HepG2 (cell line): ENCODE results near the gene NARF. TPM values are rescaled to one million over a fixed set of nuclear protein-coding genes. Genes with fewer than 3 reads are reported as not detected.

Source experiments
- ATAC-seq: fragments of 200-7000 bp; cut with Tn5 transposase; 3 replicates; pipeline ENCODE4 v1.9.1; 2020; ENCODE audit warnings: mild to moderate bottlenecking, moderate library complexity
- BruUV-seq: library from RNA; stranded (reverse); fragments of 400-500 nt; replicated peaks from 2 replicates; lab custom pipeline; 2021; lab: Mats Ljungman, UMichigan
- CTCF ChIA-PET: fragments of 300-600 bp; formaldehyde crosslinking; extraction: SDS; loops from one replicate; lab custom pipeline; 2021; ENCODE audit warnings: low total read pairs, inconsistent platforms, low intra/inter-chr PET ratio; lab: Yijun Ruan, JAX
- POLR2A ChIA-PET: fragments of 350-600 bp; sonication (Branson Sonifier 250); formaldehyde crosslinking; loops from one replicate; lab custom pipeline; 2020; ENCODE audit warnings: antibody characterized with exemption, inconsistent platforms; lab: Yijun Ruan, JAX
- DNase-seq: peaks from one replicate; pipeline ENCODE4 v3.0.0-alpha.2; 2015; ENCODE audit warnings: low spot score
- FAIRE-seq: peaks from 3 replicates; lab custom pipeline; 2011; peaks lifted over from hg19 to GRCh38; lab: Jason Lieb, UNC
- H2AFZ ChIP-seq: one replicate; pipeline ENCODE4 v1.6.1; 2011; ENCODE audit warnings: low read length, inconsistent platforms
- H3K27ac ChIP-seq: fragments of 300-600 bp; 3 replicates; pipeline ENCODE4 v1.8.0; 2011; ENCODE audit warnings: mixed run types, mild to moderate bottlenecking, mixed read lengths, low read length, inconsistent platforms; ENCODE audit not compliant: insufficient read depth; ENCODE audit errors: extremely low read length
- H3K27me3 ChIP-seq, 2 experiments: fragments of 200-600 bp in 1 of 2; 2 replicates in 1 of 2; 3 replicates in 1 of 2; pipeline versions ENCODE4 v1.6.0 to v1.8.0; 2011; ENCODE audit warnings: low read length in 2 of 2, mild to moderate bottlenecking in 2 of 2, moderate library complexity in 2 of 2, inconsistent platforms in 1 of 2; ENCODE audit not compliant: insufficient read depth in 2 of 2, control insufficient read depth in 1 of 2
- H3K36me3 ChIP-seq, 2 experiments: fragments of 200-600 bp in 1 of 2; replicated peaks in 1 of 2; 2 replicates in 1 of 2; 3 replicates in 1 of 2; pipeline versions ENCODE4 v1.5.1 to v1.8.0; 2011; ENCODE audit warnings: low read length in 2 of 2, inconsistent platforms in 1 of 2; ENCODE audit not compliant: insufficient read depth in 2 of 2, control insufficient read depth in 1 of 2
- H3K4me1 ChIP-seq: 2 replicates; pipeline ENCODE4 v1.5.1; 2012; ENCODE audit warnings: low read length, inconsistent platforms; ENCODE audit not compliant: insufficient read depth
- H3K4me2 ChIP-seq: 2 replicates; pipeline ENCODE4 v1.6.0; 2011; ENCODE audit warnings: low read depth, low read length, inconsistent platforms
- H3K4me3 ChIP-seq, 3 experiments: fragments of 200-600 bp in 1 of 3; sonication (generic), shearing (Covaris generic) in 1 of 3; replicated peaks in 1 of 3; 2 replicates each; pipeline ENCODE4 v1.5.1; 2011 to 2016; ENCODE audit warnings: low read length in 3 of 3, inconsistent platforms in 2 of 3, low read depth in 2 of 3, mild to moderate bottlenecking in 2 of 3, control low read depth in 1 of 3, mixed read lengths in 1 of 3; ENCODE audit not compliant: insufficient read depth in 1 of 3
- H3K79me2 ChIP-seq: one replicate; pipeline ENCODE4 v1.6.1; 2011; ENCODE audit warnings: low read length, inconsistent platforms; ENCODE audit not compliant: insufficient read depth
- H3K9ac ChIP-seq: 2 replicates; pipeline ENCODE4 v1.6.0; 2011; ENCODE audit warnings: mild to moderate bottlenecking, low read depth, low read length, inconsistent platforms; ENCODE audit not compliant: insufficient read depth
- H3K9me3 ChIP-seq: 2 replicates; pipeline ENCODE4 v1.5.1; 2012; ENCODE audit warnings: mild to moderate bottlenecking, low read length
- H4K20me1 ChIP-seq: 2 replicates; pipeline ENCODE4 v1.6.0; 2011; ENCODE audit warnings: inconsistent platforms, mild to moderate bottlenecking, low read length, moderate library complexity; ENCODE audit not compliant: insufficient read depth
- CBX1 ChIP-seq: IDR thresholded peaks from one replicate; pipeline ENCODE4 v1.6.1; 2016; ENCODE audit warnings: antibody characterized with exemption, low read depth
- CHD4 ChIP-seq: fragments of 200-600 bp; sonication (generic); IDR thresholded peaks from 2 replicates; pipeline ENCODE4 v1.7.0; 2017; ENCODE audit warnings: mild to moderate bottlenecking, low read length, borderline replicate concordance
- FOSL2 ChIP-seq: sonication (generic); formaldehyde crosslinking; IDR thresholded peaks from 2 replicates; pipeline ENCODE4 v1.4.0; 2020; ENCODE audit warnings: missing genetic modification reagents
- KDM1A ChIP-seq: IDR thresholded peaks from 2 replicates; pipeline ENCODE4 v1.6.1; 2016; ENCODE audit warnings: missing compliant biosample characterization
- MAFK ChIP-seq, 2 experiments: IDR thresholded peaks in 1 of 2; conservative IDR thresholded peaks in 1 of 2; 2 replicates each; pipeline ENCODE4 v1.6.1; 2011; ENCODE audit warnings: improper control_type of control experiment in 2 of 2, low read length in 2 of 2
- NBN ChIP-seq: fragments of 450-650 bp; conservative IDR thresholded peaks from 2 replicates; pipeline ENCODE4 v1.6.1; 2017
- NCOR1 ChIP-seq: fragments of 200-600 bp; sonication (generic); IDR thresholded peaks from 2 replicates; pipeline ENCODE4 v1.7.0; 2017; ENCODE audit warnings: antibody characterized with exemption, low read length, borderline replicate concordance
- STAT5B ChIP-seq: sonication (generic); formaldehyde crosslinking; IDR thresholded peaks from 2 replicates; pipeline ENCODE4 v1.4.0; 2020; ENCODE audit warnings: missing genetic modification reagents
- TBL1XR1 ChIP-seq: fragments of 150-350 bp; IDR thresholded peaks from 2 replicates; pipeline ENCODE4 v1.6.1; 2014; ENCODE audit warnings: borderline replicate concordance, low read length; ENCODE audit not compliant: partially characterized antibody
- XRCC5 ChIP-seq: fragments of 200-400 bp; formaldehyde crosslinking; optimal IDR thresholded peaks from 2 replicates; pipeline ENCODE3; 2017; ENCODE audit warnings: mild to moderate bottlenecking, low read length
- ZBTB1 ChIP-seq: sonication (generic); formaldehyde crosslinking; IDR thresholded peaks from 2 replicates; pipeline ENCODE4 v1.4.0; 2020; ENCODE audit warnings: missing genetic modification reagents, borderline replicate concordance
- ZFP41 ChIP-seq: sonication (generic); formaldehyde crosslinking; IDR thresholded peaks from 2 replicates; pipeline ENCODE4 v1.4.0; 2020; ENCODE audit warnings: mild to moderate bottlenecking, missing genetic modification reagents, borderline replicate concordance
- ZNF382 ChIP-seq: sonication (generic); formaldehyde crosslinking; IDR thresholded peaks from 2 replicates; pipeline ENCODE4 v1.5.0; 2020; ENCODE audit warnings: missing genetic modification reagents, mild to moderate bottlenecking, borderline replicate concordance
- WGBS: methylation state at CpG from one replicate; pipeline ENCODE4 v1.1.6; 2017; ENCODE audit warnings: low lambda C conversion rate; 5-methylcytosine and 5-hydroxymethylcytosine counted together
- in situ Hi-C: cut with HindIII; loops from 2 replicates; pipeline ENCODE4 v1.10.0; 2017; ENCODE audit warnings: low pct_unique_long_range_greater_than_20kb; ENCODE audit not compliant: extremely low pct_ligation_motif_present
- intact Hi-C: fragments of 100-400 bp; cut with micrococcal nuclease; formaldehyde crosslinking; loops from one replicate; pipeline ENCODE4 v1.10.0; 2022; ENCODE audit not compliant: unreplicated experiment
- polyA plus RNA-seq, 8 experiments: library from polyadenylated mRNA; depleted of rRNA in 3 of 8; stranded (reverse) in 7 of 8; unstranded in 1 of 8; fragments of >200 nt; fragmentation: Illumina TruSeq in 4 of 8; extraction: Trizol in 4 of 8; gene quantifications; 2 replicates each; pipeline versions ENCODE4 v1.2.1 to v1.2.3, GENCODE V29; 2011 to 2016; ENCODE audit warnings: low read depth in 4 of 8, missing spikeins in 1 of 8, mixed read lengths in 1 of 8; ENCODE audit not compliant: insufficient read depth in 1 of 8
- total RNA-seq, 5 experiments: library from RNA; depleted of rRNA; stranded (reverse); fragments of >200 nt; fragmentation: Illumina TruSeq; extraction: Trizol; gene quantifications; 2 replicates each; pipeline ENCODE4 v1.2.3, GENCODE V29; 2016; ENCODE audit warnings: low read depth in 1 of 5
- TF ChIP-seq, protein P1 (sequence below): sonication (generic); formaldehyde crosslinking; IDR thresholded peaks from 2 replicates; pipeline ENCODE4 v1.4.0; 2020; ENCODE audit warnings: low read depth, mild to moderate bottlenecking, missing genetic modification reagents
- TF ChIP-seq, protein P2 (sequence below): IDR thresholded peaks from 2 replicates; pipeline ENCODE4 v1.6.1; 2016; ENCODE audit warnings: low read depth, missing genetic modification reagents, missing compliant biosample characterization
- TF ChIP-seq, protein P3 (sequence below): sonication (generic); formaldehyde crosslinking; IDR thresholded peaks from 2 replicates; pipeline ENCODE4 v1.5.0; 2020; ENCODE audit warnings: missing genetic modification reagents

NARF gene
- total and polyA plus RNA-seq, 2 of the 13 experiments (the other 11 are each of a cell fraction or from before 2014, with no cell fraction given) = 61.1 to 144 TPM

DNA sequence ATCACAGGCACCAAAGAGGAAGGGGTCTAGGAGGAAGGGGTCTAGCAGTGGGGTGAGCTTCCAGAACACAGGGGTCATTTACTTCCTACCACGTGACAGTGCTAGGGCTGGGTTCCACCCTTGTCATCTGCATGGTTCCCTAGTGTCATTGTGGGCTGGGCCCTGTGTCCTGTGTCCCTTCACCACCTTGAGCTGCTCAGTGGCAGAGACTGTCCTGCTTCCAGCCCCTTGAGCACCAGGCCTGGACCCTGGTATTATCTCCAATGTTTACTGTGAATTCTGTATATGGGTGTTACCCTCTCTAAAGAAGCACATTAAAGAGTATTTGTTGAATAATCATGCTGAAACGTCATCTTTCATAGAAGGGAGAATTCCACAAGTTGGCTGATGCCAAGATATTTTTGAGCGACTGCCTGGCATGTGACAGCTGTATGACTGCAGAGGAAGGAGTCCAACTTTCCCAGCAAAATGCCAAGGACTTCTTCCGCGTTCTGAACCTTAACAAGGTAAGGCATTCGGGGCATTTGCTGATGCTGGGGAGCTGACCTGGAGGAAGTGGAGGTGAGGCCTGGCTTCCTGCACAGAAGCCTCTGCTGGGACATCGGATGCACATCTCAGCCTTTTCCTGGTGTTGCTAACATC lies 5.5 kb downstream of the NARF start:
- CTCF ChIA-PET = no interaction called here
- DNase-seq (no peak), ATAC-seq (no peak), FAIRE-seq (no peak)
- Histone ChIP-seq H3K9me3 (no peaks in the 10 kb centered on the region), H4K20me1 (peaks cover 9% of the 10 kb centered on the region; the same call in 1 of the 2 replicates), H3K4me3 (no peak overlapping the region), H3K36me3 (peaks cover 32 to 79% of the 10 kb centered on the region in 2 experiments), H3K4me1 (peaks cover 33% of the 10 kb centered on the region), H3K27ac (no peak overlapping the region), H3K79me2 (peaks cover 8% of the 10 kb centered on the region), H3K9ac (no peak overlapping the region), H2AFZ (no peak overlapping the region), H3K27me3 (no peaks in the 10 kb centered on the region), H3K4me2 (no peak overlapping the region)
- POLR2A ChIA-PET = no interaction called here
- intact Hi-C loops = no loop called here
- in situ Hi-C loops = no loop called here
- no TSS peak for BruUV-seq
- 97% methylated on average over 7 of the region's 7 CpGs for WGBS
- TF ChIP-seq FOSL2 (CRISPR knock-in tag) (no peak), MAFK (conservative IDR thresholded peaks at IDR 0.05 in 1 of 2, IDR thresholded peaks at IDR 0.05 in 1 of 2; ENCODE audit: low read length in 2 of 2) (no peak), ZFP41 (CRISPR knock-in tag) (no peak), NCOR1 (no peak), ZNF382 (CRISPR knock-in tag) (no peak), ZBTB1 (CRISPR knock-in tag) (no peak), CBX1 (no peak), XRCC5 (no peak), NBN (no peak), KDM1A (CRISPR knock-in tag) (no peak), TBL1XR1 (no peak), CHD4 (no peak), STAT5B (no peak)
- TF ChIP-seq, protein P1, sequence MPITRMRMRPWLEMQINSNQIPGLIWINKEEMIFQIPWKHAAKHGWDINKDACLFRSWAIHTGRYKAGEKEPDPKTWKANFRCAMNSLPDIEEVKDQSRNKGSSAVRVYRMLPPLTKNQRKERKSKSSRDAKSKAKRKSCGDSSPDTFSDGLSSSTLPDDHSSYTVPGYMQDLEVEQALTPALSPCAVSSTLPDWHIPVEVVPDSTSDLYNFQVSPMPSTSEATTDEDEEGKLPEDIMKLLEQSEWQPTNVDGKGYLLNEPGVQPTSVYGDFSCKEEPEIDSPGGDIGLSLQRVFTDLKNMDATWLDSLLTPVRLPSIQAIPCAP (CRISPR knock-in tag) = no peak
- TF ChIP-seq, protein P2, sequence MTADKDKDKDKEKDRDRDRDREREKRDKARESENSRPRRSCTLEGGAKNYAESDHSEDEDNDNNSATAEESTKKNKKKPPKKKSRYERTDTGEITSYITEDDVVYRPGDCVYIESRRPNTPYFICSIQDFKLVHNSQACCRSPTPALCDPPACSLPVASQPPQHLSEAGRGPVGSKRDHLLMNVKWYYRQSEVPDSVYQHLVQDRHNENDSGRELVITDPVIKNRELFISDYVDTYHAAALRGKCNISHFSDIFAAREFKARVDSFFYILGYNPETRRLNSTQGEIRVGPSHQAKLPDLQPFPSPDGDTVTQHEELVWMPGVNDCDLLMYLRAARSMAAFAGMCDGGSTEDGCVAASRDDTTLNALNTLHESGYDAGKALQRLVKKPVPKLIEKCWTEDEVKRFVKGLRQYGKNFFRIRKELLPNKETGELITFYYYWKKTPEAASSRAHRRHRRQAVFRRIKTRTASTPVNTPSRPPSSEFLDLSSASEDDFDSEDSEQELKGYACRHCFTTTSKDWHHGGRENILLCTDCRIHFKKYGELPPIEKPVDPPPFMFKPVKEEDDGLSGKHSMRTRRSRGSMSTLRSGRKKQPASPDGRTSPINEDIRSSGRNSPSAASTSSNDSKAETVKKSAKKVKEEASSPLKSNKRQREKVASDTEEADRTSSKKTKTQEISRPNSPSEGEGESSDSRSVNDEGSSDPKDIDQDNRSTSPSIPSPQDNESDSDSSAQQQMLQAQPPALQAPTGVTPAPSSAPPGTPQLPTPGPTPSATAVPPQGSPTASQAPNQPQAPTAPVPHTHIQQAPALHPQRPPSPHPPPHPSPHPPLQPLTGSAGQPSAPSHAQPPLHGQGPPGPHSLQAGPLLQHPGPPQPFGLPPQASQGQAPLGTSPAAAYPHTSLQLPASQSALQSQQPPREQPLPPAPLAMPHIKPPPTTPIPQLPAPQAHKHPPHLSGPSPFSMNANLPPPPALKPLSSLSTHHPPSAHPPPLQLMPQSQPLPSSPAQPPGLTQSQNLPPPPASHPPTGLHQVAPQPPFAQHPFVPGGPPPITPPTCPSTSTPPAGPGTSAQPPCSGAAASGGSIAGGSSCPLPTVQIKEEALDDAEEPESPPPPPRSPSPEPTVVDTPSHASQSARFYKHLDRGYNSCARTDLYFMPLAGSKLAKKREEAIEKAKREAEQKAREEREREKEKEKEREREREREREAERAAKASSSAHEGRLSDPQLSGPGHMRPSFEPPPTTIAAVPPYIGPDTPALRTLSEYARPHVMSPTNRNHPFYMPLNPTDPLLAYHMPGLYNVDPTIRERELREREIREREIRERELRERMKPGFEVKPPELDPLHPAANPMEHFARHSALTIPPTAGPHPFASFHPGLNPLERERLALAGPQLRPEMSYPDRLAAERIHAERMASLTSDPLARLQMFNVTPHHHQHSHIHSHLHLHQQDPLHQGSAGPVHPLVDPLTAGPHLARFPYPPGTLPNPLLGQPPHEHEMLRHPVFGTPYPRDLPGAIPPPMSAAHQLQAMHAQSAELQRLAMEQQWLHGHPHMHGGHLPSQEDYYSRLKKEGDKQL = no peak
- TF ChIP-seq, protein P3, sequence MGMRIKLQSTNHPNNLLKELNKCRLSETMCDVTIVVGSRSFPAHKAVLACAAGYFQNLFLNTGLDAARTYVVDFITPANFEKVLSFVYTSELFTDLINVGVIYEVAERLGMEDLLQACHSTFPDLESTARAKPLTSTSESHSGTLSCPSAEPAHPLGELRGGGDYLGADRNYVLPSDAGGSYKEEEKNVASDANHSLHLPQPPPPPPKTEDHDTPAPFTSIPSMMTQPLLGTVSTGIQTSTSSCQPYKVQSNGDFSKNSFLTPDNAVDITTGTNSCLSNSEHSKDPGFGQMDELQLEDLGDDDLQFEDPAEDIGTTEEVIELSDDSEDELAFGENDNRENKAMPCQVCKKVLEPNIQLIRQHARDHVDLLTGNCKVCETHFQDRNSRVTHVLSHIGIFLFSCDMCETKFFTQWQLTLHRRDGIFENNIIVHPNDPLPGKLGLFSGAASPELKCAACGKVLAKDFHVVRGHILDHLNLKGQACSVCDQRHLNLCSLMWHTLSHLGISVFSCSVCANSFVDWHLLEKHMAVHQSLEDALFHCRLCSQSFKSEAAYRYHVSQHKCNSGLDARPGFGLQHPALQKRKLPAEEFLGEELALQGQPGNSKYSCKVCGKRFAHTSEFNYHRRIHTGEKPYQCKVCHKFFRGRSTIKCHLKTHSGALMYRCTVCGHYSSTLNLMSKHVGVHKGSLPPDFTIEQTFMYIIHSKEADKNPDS (CRISPR knock-in tag) = no peak
